Right lobe of liver (tissue), 6 donors: ENCODE measurements around the gene ENDOV. TPM values are rescaled to one million over a fixed set of nuclear protein-coding genes. Genes with fewer than 3 reads are reported as not detected.

Experiments used
- ATAC-seq, 4 donors: fragments of 200-7000 bp; cut with Tn5 transposase; one replicate each; pipeline ENCODE4 v1.9.1; 2020; ENCODE audit warnings: mild to moderate bottlenecking in 4 of 4, moderate library complexity in 4 of 4
- DNase-seq, 3 donors: peaks; one replicate each; pipeline ENCODE4 v3.0.0-alpha.2; 2020
- H3K27ac ChIP-seq, 3 donors: fragments of 200-600 bp; one replicate each; pipeline ENCODE4 v1.8.0; 2022
- H3K27me3 ChIP-seq, 2 donors: fragments of 200-600 bp; one replicate each; pipeline ENCODE4 v1.8.0; 2022
- H3K36me3 ChIP-seq, 4 donors: fragments of 200-600 bp; sonication (generic) in 1 of 4; one replicate each; pipeline versions ENCODE4 v1.5.1 to v1.8.0; 2017 to 2022; ENCODE audit warnings: control low read depth in 1 of 4
- H3K4me1 ChIP-seq, 4 donors: fragments of 200-600 bp; sonication (generic) in 1 of 4; one replicate each; pipeline versions ENCODE4 v1.5.1 to v1.8.0; 2017 to 2022; ENCODE audit warnings: control low read depth in 1 of 4
- H3K4me3 ChIP-seq, 3 donors: fragments of 200-600 bp; one replicate each; pipeline ENCODE4 v1.8.0; 2022
- H3K9me3 ChIP-seq, 4 donors: fragments of 200-600 bp; sonication (generic) in 1 of 4; one replicate each; pipeline versions ENCODE4 v1.5.1 to v1.8.0; 2017 to 2022; ENCODE audit warnings: control low read depth in 1 of 4
- CTCF ChIP-seq, 4 donors: fragments of 200-600 bp in 3 of 4; fragments of 450-650 bp in 1 of 4; IDR thresholded peaks; one replicate each; pipeline versions ENCODE4 v1.5.1 to v1.8.0; 2016 to 2022; ENCODE audit warnings: antibody characterized with exemption in 4 of 4, mild to moderate bottlenecking in 2 of 4
- POLR2A ChIP-seq: fragments of 450-650 bp; IDR thresholded peaks from one replicate; pipeline ENCODE4 v1.6.1; 2017; ENCODE audit warnings: antibody characterized with exemption, mild to moderate bottlenecking
- WGBS: methylation state at CpG from one replicate; pipeline ENCODE4 v1.1.6; 2018; ENCODE audit warnings: low coverage, low lambda C conversion rate; ENCODE audit not compliant: insufficient coverage; ENCODE audit errors: missing lambda C conversion rate; 5-methylcytosine and 5-hydroxymethylcytosine counted together
- intact Hi-C, 2 donors: fragments of 100-400 bp; cut with DNase I; formaldehyde crosslinking; loops; one replicate each; pipeline versions ENCODE4 v1.11.2 to v1.14.1; 2022
- total RNA-seq, 6 experiments: library from RNA; depleted of rRNA in 2 of 6; stranded (reverse); fragments of >200 nt in 2 of 6; fragmentation: NEBNext Ultra II Directional in 3 of 6; extraction: Animal tissue kit (Norgen Biotek cat#: 25700) in 3 of 6; gene quantifications; one replicate each; pipeline versions ENCODE4 v1.1.0 to v1.2.4, GENCODE V29; 2016 to 2023
- donor health status: DM: no; HTN: yes; CAD: no.
- donor health status: DM: no; HTN: no; CAD: no.
- donor health status: DM: no; HTN: no; CAD: no.
- donor health status: DM: no; HTN: yes; CAD: no.
- donor health status: DM: no; HTN: yes; CAD: no.

ENDOV gene
- total RNA-seq, 6 experiments from 2014 or later = 6.8 to 14.1 (median 11.3) TPM

- Histone ChIP-seq H3K4me3 (no peak overlapping the region), H3K4me1 (peaks cover 0 to 28% (median 0%) of the 10 kb centered on the region in 4 donors), H3K27ac (no peak overlapping the region), H3K9me3 (no peaks in the 10 kb centered on the region), H3K27me3 (peaks cover 0 to 36% of the 10 kb centered on the region in 2 donors), H3K36me3 (no peaks in the 10 kb centered on the region)
- TF ChIP-seq POLR2A (no peak), CTCF (IDR thresholded peaks at IDR 0.05) (no peak)
- DNase-seq = no peak
- intact Hi-C loops = no loop called here
- ATAC-seq = no peak
- WGBS = 12% methylated on average over 15 of the region's 16 CpGs
These were observed 59.4 kb downstream of the ENDOV start for GRCh38 chr17:80474231-80474960.

- ATAC-seq = peak in 1 of 4 donors; percentile 5
- Histone ChIP-seq H3K36me3 (no peaks in the 10 kb centered on the region), H3K4me1 (peaks cover 0 to 28% (median 0%) of the 10 kb centered on the region in 4 donors), H3K27ac (no peak overlapping the region), H3K4me3 (no peak overlapping the region), H3K9me3 (no peaks in the 10 kb centered on the region), H3K27me3 (peaks cover 0 to 36% of the 10 kb centered on the region in 2 donors)
- intact Hi-C loops = no loop called here
- no peak for DNase-seq
- TF ChIP-seq POLR2A = no peak
- no peak for TF ChIP-seq CTCF (IDR thresholded peaks at IDR 0.05)
- 4% methylated on average over 19 of the region's 55 CpGs for WGBS
These were observed 60.3 kb downstream of the ENDOV start for GRCh38 chr17:80474961-80475909.

- Histone ChIP-seq H3K4me3 (no peak within 1 kb of the TSS), H3K36me3 (no peaks in the 10 kb centered on the region), H3K27ac (no peak within 1 kb of the TSS), H3K9me3 (no peaks in the 10 kb centered on the region), H3K4me1 (peaks cover 0 to 28% (median 0%) of the 10 kb centered on the region in 4 donors), H3K27me3 (peaks cover 0 to 40% of the 10 kb centered on the region in 2 donors)
- ATAC-seq (peak; percentile 55 to 66 (median 58)), DNase-seq (no peak)
- intact Hi-C loops = no loop called here
- TF ChIP-seq POLR2A (no peak), CTCF (IDR thresholded peaks at IDR 0.05) (no peak)
- WGBS = 0% methylated on average over 3 of the region's 136 CpGs
These were observed 61.2 kb downstream of the ENDOV start, which contains the start of gene NPTX1 for GRCh38 chr17:80475910-80476876. NPTX1 (minus strand) TSS chr17:80476607; CDS start chr17:80476446, 161 bp downstream.
